WTC11 (cell line): ENCODE results near the gene SMARCA4. TPM values are rescaled to one million over a fixed set of nuclear protein-coding genes. Genes with fewer than 3 reads are reported as not detected.
A peak's percentile ranks its signal among the peaks of the same experiment; 100 is the strongest.

ENCODE experiments used
- ATAC-seq: fragments of 200-7000 bp; cut with Tn5 transposase; 2 replicates; pipeline ENCODE4 v1.10.0; 2021; ENCODE audit warnings: mild to moderate bottlenecking, moderate library complexity
- CTCF ChIA-PET: fragments of 300-600 bp; sonication (Branson Sonifier 250); formaldehyde crosslinking; loops from one replicate; lab custom pipeline; 2021; ENCODE audit warnings: antibody characterized with exemption; lab: Charles Lee
- POLR2A ChIA-PET: fragments of 350-600 bp; sonication (Branson Sonifier 250); formaldehyde crosslinking; loops from one replicate; lab custom pipeline; 2021; ENCODE audit warnings: antibody characterized with exemption; lab: Charles Lee
- DNase-seq: peaks from one replicate; pipeline ENCODE4 v3.0.0; 2021; ENCODE audit warnings: low spot score
- H3K27ac Mint-ChIP-seq: 2 replicates; pipeline ENCODE4 v1.8.0; 2021; ENCODE audit warnings: mixed read lengths
- H3K27me3 Mint-ChIP-seq: 2 replicates; pipeline ENCODE4 v1.8.0; 2021; ENCODE audit warnings: low read depth, mild to moderate bottlenecking, moderate library complexity, mixed read lengths
- H3K36me3 Mint-ChIP-seq: 2 replicates; pipeline ENCODE4 v1.8.0; 2021; ENCODE audit warnings: mixed read lengths
- H3K4me1 Mint-ChIP-seq: 2 replicates; pipeline ENCODE4 v1.8.0; 2022; ENCODE audit warnings: mixed read lengths
- H3K4me3 Mint-ChIP-seq: 2 replicates; pipeline ENCODE4 v1.8.0; 2021; ENCODE audit warnings: mild to moderate bottlenecking, moderate library complexity, mixed read lengths
- H3K9me3 Mint-ChIP-seq: 2 replicates; pipeline ENCODE4 v1.8.0; 2021; ENCODE audit warnings: mixed read lengths
- ATF2 ChIP-seq: sonication (generic); formaldehyde crosslinking; IDR thresholded peaks from 2 replicates; pipeline ENCODE4 v1.8.1; 2022; ENCODE audit warnings: low read depth, missing genetic modification reagents, borderline replicate concordance
- ATF6 ChIP-seq: sonication (generic); formaldehyde crosslinking; IDR thresholded peaks from 2 replicates; pipeline ENCODE4 v1.8.1; 2023; ENCODE audit warnings: mild to moderate bottlenecking, missing genetic modification reagents
- CTCF ChIP-seq: fragments of 200-600 bp; IDR thresholded peaks from 2 replicates; pipeline ENCODE4 v1.8.0; 2022; ENCODE audit warnings: antibody characterized with exemption
- ELF4 ChIP-seq: sonication (generic); formaldehyde crosslinking; IDR thresholded peaks from 2 replicates; pipeline ENCODE4 v1.8.1; 2022; ENCODE audit warnings: low read depth, mild to moderate bottlenecking, moderate library complexity, missing genetic modification reagents
- ERG ChIP-seq: fragments of 250-450 bp; sonication (Bioruptor Pico); IDR thresholded peaks from 2 replicates; pipeline ENCODE4 v1.8.0; 2021; ENCODE audit warnings: mild to moderate bottlenecking
- KAT7 ChIP-seq: sonication (generic); formaldehyde crosslinking; IDR thresholded peaks from 2 replicates; pipeline ENCODE4 v1.8.1; 2023; ENCODE audit warnings: missing genetic modification reagents, mild to moderate bottlenecking, borderline replicate concordance
- MLX ChIP-seq: sonication (generic); formaldehyde crosslinking; IDR thresholded peaks from 2 replicates; pipeline ENCODE4 v1.8.1; 2023; ENCODE audit warnings: mild to moderate bottlenecking, missing genetic modification reagents, moderate library complexity
- MXD4 ChIP-seq: fragments of 250-450 bp; sonication (Bioruptor Pico); IDR thresholded peaks from 2 replicates; pipeline ENCODE4 v1.8.0; 2021; ENCODE audit warnings: mild to moderate bottlenecking, moderate library complexity, borderline replicate concordance
- MYBL2 ChIP-seq: sonication (generic); formaldehyde crosslinking; IDR thresholded peaks from 2 replicates; pipeline ENCODE4 v1.8.1; 2023; ENCODE audit warnings: mild to moderate bottlenecking, moderate library complexity, missing genetic modification reagents
- OVOL2 ChIP-seq: fragments of 250-450 bp; sonication (Bioruptor Pico); IDR thresholded peaks from 2 replicates; pipeline ENCODE4 v1.9.0; 2021; ENCODE audit warnings: mild to moderate bottlenecking, borderline replicate concordance
- PRDM15 ChIP-seq: sonication (generic); formaldehyde crosslinking; IDR thresholded peaks from 2 replicates; pipeline ENCODE4 v1.8.0; 2022; ENCODE audit warnings: missing genetic modification reagents
- SOX15 ChIP-seq: fragments of 250-450 bp; sonication (Bioruptor Pico); IDR thresholded peaks from 2 replicates; pipeline ENCODE4 v1.9.0; 2021; ENCODE audit warnings: mild to moderate bottlenecking
- TCF7 ChIP-seq: sonication (generic); formaldehyde crosslinking; IDR thresholded peaks from 2 replicates; pipeline ENCODE4 v1.8.0; 2022; ENCODE audit warnings: mild to moderate bottlenecking, low read depth, missing genetic modification reagents, moderate library complexity
- TEAD1 ChIP-seq: sonication (generic); formaldehyde crosslinking; IDR thresholded peaks from 2 replicates; pipeline ENCODE4 v1.8.0; 2022; ENCODE audit warnings: mild to moderate bottlenecking, missing genetic modification reagents
- TP53 ChIP-seq: sonication (generic); formaldehyde crosslinking; IDR thresholded peaks from 2 replicates; pipeline ENCODE4 v1.8.1; 2023; ENCODE audit warnings: mild to moderate bottlenecking, missing genetic modification reagents
- USF1 ChIP-seq: sonication (generic); formaldehyde crosslinking; IDR thresholded peaks from 2 replicates; pipeline ENCODE4 v1.8.0; 2022; ENCODE audit warnings: mild to moderate bottlenecking, missing genetic modification reagents
- USF2 ChIP-seq: sonication (generic); formaldehyde crosslinking; IDR thresholded peaks from 2 replicates; pipeline ENCODE4 v1.8.1; 2023; ENCODE audit warnings: mild to moderate bottlenecking, missing genetic modification reagents, moderate library complexity
- ZBTB21 ChIP-seq: sonication (generic); formaldehyde crosslinking; IDR thresholded peaks from 2 replicates; pipeline ENCODE4 v1.8.1; 2023; ENCODE audit warnings: mild to moderate bottlenecking, missing genetic modification reagents, borderline replicate concordance
- ZNF121 ChIP-seq: sonication (generic); formaldehyde crosslinking; IDR thresholded peaks from 2 replicates; pipeline ENCODE4 v1.8.0; 2023; ENCODE audit warnings: missing genetic modification reagents
- ZNF671 ChIP-seq: fragments of 250-450 bp; sonication (Bioruptor Pico); IDR thresholded peaks from 2 replicates; pipeline ENCODE4 v1.8.0; 2021; ENCODE audit warnings: mild to moderate bottlenecking
- total RNA-seq: library from RNA; stranded (reverse); gene quantifications from 3 replicates; pipeline ENCODE4 v1.2.3, GENCODE V29; 2021

SMARCA4 gene
- total RNA-seq, 1 experiment from 2014 or later: 295 TPM

GRCh38 chr19:11035441-11036377 lies 74.9 kb downstream of the SMARCA4 start:
- peak overlapping the region; percentile 53 for H3K27ac Mint-ChIP-seq
- H3K36me3 Mint-ChIP-seq: peaks cover 68% of the 10 kb centered on the region
- no peaks in the 10 kb centered on the region for H3K4me1 Mint-ChIP-seq
- DNase-seq (peak; percentile 95), ATAC-seq (peak; percentile 97)
- POLR2A ChIA-PET: interaction anchor here (1.0 to 1.4 kb wide), 2 partner anchors 28 to 54 kb away, joined by 3 read pairs; partner anchors contain the start of gene LDLR
- CTCF ChIA-PET: interaction anchor here (0.6 to 2.1 kb wide), 25 partner anchors 8 to 873 kb away, joined by 3 to 19 read pairs (median 4); partner anchors contain the start of genes LDLR and TMED1
- H3K4me3 Mint-ChIP-seq: no peak overlapping the region
- no peaks in the 10 kb centered on the region for H3K27me3 Mint-ChIP-seq
- H3K9me3 Mint-ChIP-seq: no peaks in the 10 kb centered on the region
- TF ChIP-seq MXD4 (CRISPR knock-in tag) (no peak), USF1 (CRISPR knock-in tag) (peak; percentile 58; the same call in 1 of the 2 replicates), ELF4 (no peak), PRDM15 (CRISPR knock-in tag) (no peak), MYBL2 (CRISPR knock-in tag) (no peak), ZNF121 (CRISPR knock-in tag) (no peak), CTCF (peak; percentile 86), ATF2 (CRISPR knock-in tag) (no peak), USF2 (CRISPR knock-in tag) (peak; percentile 56; the same call in 1 of the 2 replicates), MLX (CRISPR knock-in tag) (no peak)
- TF ChIP-seq, all 79 proteins: peak for 3

GRCh38 chr19:11038511-11038910 lies 77.7 kb downstream of the SMARCA4 start:
- ATAC-seq (no peak), DNase-seq (no peak)
- no peaks in the 10 kb centered on the region for H3K27me3 Mint-ChIP-seq
- peaks cover 76% of the 10 kb centered on the region for H3K36me3 Mint-ChIP-seq
- H3K4me3 Mint-ChIP-seq: no peak overlapping the region
- H3K27ac Mint-ChIP-seq: no peak overlapping the region
- ChIA-PET POLR2A (no interaction called here), CTCF (no interaction called here)
- TF ChIP-seq KAT7 (CRISPR knock-in tag) (no peak), ZBTB21 (CRISPR knock-in tag) (no peak), TP53 (CRISPR knock-in tag) (no peak), TEAD1 (CRISPR knock-in tag) (no peak), ZNF671 (CRISPR knock-in tag) (no peak), ERG (CRISPR knock-in tag) (no peak), SOX15 (no peak), USF1 (CRISPR knock-in tag) (no peak), ATF6 (CRISPR knock-in tag) (no peak), OVOL2 (CRISPR knock-in tag) (no peak), TCF7 (CRISPR knock-in tag) (no peak)
- no peaks in the 10 kb centered on the region for H3K9me3 Mint-ChIP-seq
- H3K4me1 Mint-ChIP-seq: no peaks in the 10 kb centered on the region
